ENCODE measurements around the gene COPS8. TPM values are rescaled to one million over a fixed set of nuclear protein-coding genes. Genes with fewer than 3 reads are reported as not detected.
A peak's percentile ranks its signal among the peaks of the same experiment; 100 is the strongest.

Gene COPS8
- polyA plus RNA-seq, 3 donors: 20.5 to 39.2 (median 36.4) TPM

DNA sequence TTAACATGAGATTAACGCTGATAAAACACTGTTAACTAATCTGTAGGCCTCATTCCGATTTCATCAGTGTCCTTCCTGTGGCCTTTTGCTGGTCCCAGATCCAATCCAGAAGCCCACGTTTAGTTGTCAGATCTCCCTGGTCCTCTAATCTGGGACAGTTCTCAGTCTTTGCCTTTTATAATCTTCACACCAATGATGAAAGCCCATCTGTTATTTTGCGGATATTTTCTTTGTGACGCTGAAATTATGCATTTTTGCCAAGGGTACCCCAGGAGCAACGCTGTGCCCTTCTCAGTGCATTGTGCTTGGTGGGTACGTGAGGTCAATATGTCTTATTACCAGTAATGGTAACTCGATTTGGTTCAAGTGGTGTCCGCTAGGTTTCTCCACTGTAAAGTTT is 51.1 kb downstream of the COPS8 start:
- H3K4me1 Mint-ChIP-seq: no peaks in the 10 kb centered on the region
- H4K20me1 ChIP-seq (ENCODE audit: insufficient read depth, low read length): no peaks in the 10 kb centered on the region
- no peak overlapping the region for H3K27ac ChIP-seq (ENCODE audit: low read depth in 1 of 2, low read length in 2 of 2)
- peaks cover 0 to 5% (median 2%) of the 10 kb centered on the region in 7 donors for H3K9me3 Mint-ChIP-seq
- H3K4me2 ChIP-seq (replicated peaks; ENCODE audit: extremely low read depth, low read length, poor library complexity, severe bottlenecking): no peak overlapping the region
- intact Hi-C loops (cut with micrococcal nuclease): no loop called here
- no peaks in the 10 kb centered on the region for H3K27me3 ChIP-seq (ENCODE audit: control insufficient read depth in 2 of 2, insufficient read depth in 2 of 2, low read length in 2 of 2)
- no peak for TF ChIP-seq CTCF (IDR thresholded peaks at IDR 0.05)
- no peak overlapping the region for H3K4me3 ChIP-seq (replicated peaks in 1 of 3; ENCODE audit: low read depth in 2 of 3, low read length in 3 of 3)
- H3K27ac Mint-ChIP-seq: peak overlapping the region in 1 of 7 donors; percentile 21
- peaks cover 0 to 5% (median 3%) of the 10 kb centered on the region in 3 donors for H3K27me3 Mint-ChIP-seq (ENCODE audit: low read depth in 3 of 3)
- peaks cover 0 to 3% of the 10 kb centered on the region in 2 donors for H3K9me3 ChIP-seq (replicated peaks in 1 of 2; ENCODE audit: control insufficient read depth in 1 of 2, insufficient read depth in 1 of 2, low read length in 2 of 2)
- H3K4me3 Mint-ChIP-seq: no peak overlapping the region
- no peak for DNase-seq
- H3K4me1 ChIP-seq (ENCODE audit: control insufficient read depth in 1 of 2, insufficient read depth in 2 of 2, low read length in 2 of 2): no peaks in the 10 kb centered on the region
- H3K9ac ChIP-seq (ENCODE audit: insufficient read depth, low read length, poor library complexity, severe bottlenecking): no peak overlapping the region
- H3K36me3 Mint-ChIP-seq: no peaks in the 10 kb centered on the region
- no peaks in the 10 kb centered on the region for H3K79me2 ChIP-seq (ENCODE audit: insufficient read depth, low read length)
- H3K36me3 ChIP-seq (replicated peaks in 1 of 2; ENCODE audit: control insufficient read depth in 1 of 2, insufficient read depth in 2 of 2, low read length in 2 of 2): no peaks in the 10 kb centered on the region
- WGBS (ENCODE audit: insufficient coverage): 83% methylated on average over 3 of the region's 9 CpGs
- H2AFZ ChIP-seq (ENCODE audit: insufficient read depth, low read depth, low read length, poor library complexity, severe bottlenecking): no peak overlapping the region

DNA sequence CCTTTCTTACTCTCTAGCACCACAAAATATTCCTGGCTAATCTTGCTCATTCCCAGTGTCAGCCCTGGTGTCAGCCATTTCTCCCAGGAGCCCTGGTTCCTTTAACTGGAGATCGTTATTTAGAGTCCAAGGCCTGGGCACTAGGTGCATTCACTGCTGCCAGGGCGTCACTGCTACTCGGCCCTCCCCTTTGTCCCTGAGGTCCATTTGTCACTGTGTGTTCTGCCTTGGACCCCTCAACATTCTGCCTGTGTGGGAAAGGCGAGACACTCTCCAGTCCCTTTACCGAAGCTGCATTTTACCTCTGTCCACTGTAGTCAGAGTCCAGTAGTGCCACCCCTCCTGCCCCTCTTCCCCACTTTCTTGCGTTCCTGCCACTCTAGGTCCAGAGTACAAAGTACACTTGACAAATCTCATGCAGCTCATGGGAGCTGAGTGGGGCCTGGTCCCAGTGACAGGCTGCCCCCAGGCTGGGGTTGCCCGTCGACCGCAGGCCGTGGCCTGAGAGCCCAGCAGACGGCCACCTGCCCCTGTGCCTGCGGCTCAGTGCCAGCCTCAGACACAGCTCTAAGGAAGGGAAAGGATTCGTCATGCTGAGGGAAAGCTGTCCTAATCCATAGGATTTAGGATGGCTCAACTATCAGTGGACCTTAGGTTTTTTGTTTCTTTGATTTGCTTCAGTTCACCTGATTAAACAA is 52.1 kb downstream of the COPS8 start:
- Histone ChIP-seq H3K4me3 (replicated peaks in 1 of 3; ENCODE audit: low read depth in 2 of 3, low read length in 3 of 3) (no peak overlapping the region), H3K9me3 (replicated peaks in 1 of 2; ENCODE audit: control insufficient read depth in 1 of 2, insufficient read depth in 1 of 2, low read length in 2 of 2) (peaks cover 0 to 3% of the 10 kb centered on the region in 2 donors), H3K27me3 (ENCODE audit: control insufficient read depth in 2 of 2, insufficient read depth in 2 of 2, low read length in 2 of 2) (no peaks in the 10 kb centered on the region), H4K20me1 (ENCODE audit: insufficient read depth, low read length) (no peaks in the 10 kb centered on the region), H3K9ac (ENCODE audit: insufficient read depth, low read length, poor library complexity, severe bottlenecking) (no peak overlapping the region), H2AFZ (ENCODE audit: insufficient read depth, low read depth, low read length, poor library complexity, severe bottlenecking) (no peak overlapping the region), H3K4me2 (replicated peaks; ENCODE audit: extremely low read depth, low read length, poor library complexity, severe bottlenecking) (no peak overlapping the region), H3K79me2 (ENCODE audit: insufficient read depth, low read length) (no peaks in the 10 kb centered on the region), H3K4me1 (ENCODE audit: control insufficient read depth in 1 of 2, insufficient read depth in 2 of 2, low read length in 2 of 2) (no peaks in the 10 kb centered on the region), H3K36me3 (replicated peaks in 1 of 2; ENCODE audit: control insufficient read depth in 1 of 2, insufficient read depth in 2 of 2, low read length in 2 of 2) (no peaks in the 10 kb centered on the region), H3K27ac (ENCODE audit: low read depth in 1 of 2, low read length in 2 of 2) (no peak overlapping the region)
- Mint-ChIP-seq H3K9me3 (peaks cover 0 to 3% (median 1%) of the 10 kb centered on the region in 7 donors), H3K4me3 (no peak overlapping the region), H3K27me3 (ENCODE audit: low read depth in 3 of 3) (peaks cover 2 to 5% (median 5%) of the 10 kb centered on the region in 3 donors), H3K4me1 (no peaks in the 10 kb centered on the region), H3K36me3 (no peaks in the 10 kb centered on the region), H3K27ac (peak overlapping the region in 1 of 7 donors; percentile 31)
- no peak for TF ChIP-seq CTCF (IDR thresholded peaks at IDR 0.05)
- intact Hi-C loops (cut with micrococcal nuclease): no loop called here
- DNase-seq: no peak
- WGBS (ENCODE audit: insufficient coverage): 96% methylated on average over 12 of the region's 13 CpGs
